Tibial nerve (tissue), 4 donors: ENCODE measurements around the gene PIEZO2. TPM values are rescaled to one million over a fixed set of nuclear protein-coding genes. Genes with fewer than 3 reads are reported as not detected.

Experiments
- DNase-seq, 2 donors: peaks; one replicate each; pipeline ENCODE4 v3.0.0-alpha.2; 2019; ENCODE audit warnings: low spot score in 2 of 2
- H3K27ac ChIP-seq, 4 donors: fragments of 200-600 bp; sonication (generic) in 3 of 4; one replicate each; pipeline ENCODE4 v1.5.1; 2017 to 2019; ENCODE audit warnings: mild to moderate bottlenecking in 1 of 4
- H3K27me3 ChIP-seq, 2 donors: fragments of 200-600 bp; sonication (generic) in 1 of 2; one replicate each; pipeline versions ENCODE4 v1.5.1 to v1.6.0; 2017 to 2019
- H3K36me3 ChIP-seq, 3 donors: fragments of 200-600 bp; sonication (generic); one replicate each; pipeline ENCODE4 v1.5.1; 2018 to 2019
- H3K4me1 ChIP-seq, 4 donors: fragments of 200-600 bp; sonication (generic) in 3 of 4; one replicate each; pipeline ENCODE4 v1.5.1; 2017 to 2019
- H3K4me3 ChIP-seq, 4 donors: fragments of 200-600 bp; sonication (generic) in 3 of 4; one replicate each; pipeline ENCODE4 v1.5.1; 2017 to 2019; ENCODE audit warnings: mild to moderate bottlenecking in 1 of 4, moderate library complexity in 1 of 4
- H3K9me3 ChIP-seq, 4 donors: fragments of 200-600 bp; sonication (generic) in 3 of 4; one replicate each; pipeline ENCODE4 v1.5.1; 2017 to 2019
- CTCF ChIP-seq, 5 experiments: fragments of 200-600 bp in 3 of 5; fragments of 450-650 bp in 2 of 5; sonication (generic) in 3 of 5; IDR thresholded peaks; one replicate each; pipeline ENCODE4 v1.5.1; 2016 to 2019; ENCODE audit warnings: antibody characterized with exemption in 5 of 5, mild to moderate bottlenecking in 3 of 5, moderate library complexity in 2 of 5
- EP300 ChIP-seq, 2 donors: sonication (generic); formaldehyde crosslinking; IDR thresholded peaks; one replicate each; pipeline ENCODE4 v1.6.1; 2017; ENCODE audit warnings: antibody characterized with exemption in 2 of 2, mild to moderate bottlenecking in 1 of 2
- POLR2A ChIP-seq, 2 donors: fragments of 450-650 bp; IDR thresholded peaks; one replicate each; pipeline ENCODE4 v1.6.1; 2017; ENCODE audit warnings: antibody characterized with exemption in 2 of 2, mild to moderate bottlenecking in 2 of 2, moderate library complexity in 2 of 2
- WGBS, 2 donors: methylation state at CpG; one replicate each; pipeline ENCODE4 v1.1.5; 2018; 5-methylcytosine and 5-hydroxymethylcytosine counted together
- total RNA-seq, 4 donors: library from RNA; depleted of rRNA; stranded (reverse); fragments of >200 nt; gene quantifications; one replicate each; pipeline ENCODE4 v1.1.0, GENCODE V29; 2016

Gene PIEZO2
- total RNA-seq, 4 donors from 2014 or later, result 17.0 to 27.7 (median 22.3) TPM

GRCh38 chr18:10752382-10752781 lies 397.0 kb downstream of the PIEZO2 start:
- DNase-seq, result no peak
- no peak overlapping the region for H3K27ac ChIP-seq
- H3K4me1 ChIP-seq, result peaks cover 0 to 14% (median 0%) of the 10 kb centered on the region in 4 donors
- H3K27me3 ChIP-seq, result no peaks in the 10 kb centered on the region
- peaks cover 0 to 18% (median 0%) of the 10 kb centered on the region in 3 donors for H3K36me3 ChIP-seq
- no peaks in the 10 kb centered on the region for H3K9me3 ChIP-seq
- 73 to 85% methylated on average over 8 of the region's 8 CpGs for WGBS, 2 donors
- no peak overlapping the region for H3K4me3 ChIP-seq
- no peak for TF ChIP-seq CTCF (IDR thresholded peaks at IDR 0.05)
- no peak for TF ChIP-seq EP300 (IDR thresholded peaks at IDR 0.05)
- no peak for TF ChIP-seq POLR2A (IDR thresholded peaks at IDR 0.05)

- no peak for DNase-seq
- H3K27me3 ChIP-seq, result no peaks in the 10 kb centered on the region
- 60 to 61% methylated on average over 8 of the region's 8 CpGs for WGBS, 2 donors
Observed at GRCh38 chr18:10751653-10752052, 397.7 kb downstream of the PIEZO2 start.

GRCh38 chr18:10750191-10751035 lies 399.0 kb downstream of the PIEZO2 start:
- WGBS, 2 donors, result 44 to 52% methylated on average over 5 of the region's 5 CpGs
- no peaks in the 10 kb centered on the region for H3K27me3 ChIP-seq
- DNase-seq, result no peak
- H3K9me3 ChIP-seq, result no peaks in the 10 kb centered on the region
- TF ChIP-seq CTCF (IDR thresholded peaks at IDR 0.05) (no peak), EP300 (IDR thresholded peaks at IDR 0.05) (no peak), POLR2A (IDR thresholded peaks at IDR 0.05) (no peak)
- peaks cover 0 to 8% (median 0%) of the 10 kb centered on the region in 3 donors for H3K36me3 ChIP-seq
- H3K4me1 ChIP-seq, result peaks cover 0 to 14% (median 0%) of the 10 kb centered on the region in 4 donors
- H3K4me3 ChIP-seq, result no peak overlapping the region
- H3K27ac ChIP-seq, result no peak overlapping the region

More at GRCh38 chr18:10751653-10752052, 397.7 kb downstream of the PIEZO2 start:
- H3K4me3 ChIP-seq, result no peak overlapping the region
- H3K27ac ChIP-seq, result no peak overlapping the region
- no peak for TF ChIP-seq EP300 (IDR thresholded peaks at IDR 0.05)
- no peak for TF ChIP-seq POLR2A (IDR thresholded peaks at IDR 0.05)
- no peak for TF ChIP-seq CTCF (IDR thresholded peaks at IDR 0.05)
- peaks cover 0 to 14% (median 0%) of the 10 kb centered on the region in 4 donors for H3K4me1 ChIP-seq
- H3K9me3 ChIP-seq, result no peaks in the 10 kb centered on the region
- peaks cover 0 to 13% (median 0%) of the 10 kb centered on the region in 3 donors for H3K36me3 ChIP-seq

DNA sequence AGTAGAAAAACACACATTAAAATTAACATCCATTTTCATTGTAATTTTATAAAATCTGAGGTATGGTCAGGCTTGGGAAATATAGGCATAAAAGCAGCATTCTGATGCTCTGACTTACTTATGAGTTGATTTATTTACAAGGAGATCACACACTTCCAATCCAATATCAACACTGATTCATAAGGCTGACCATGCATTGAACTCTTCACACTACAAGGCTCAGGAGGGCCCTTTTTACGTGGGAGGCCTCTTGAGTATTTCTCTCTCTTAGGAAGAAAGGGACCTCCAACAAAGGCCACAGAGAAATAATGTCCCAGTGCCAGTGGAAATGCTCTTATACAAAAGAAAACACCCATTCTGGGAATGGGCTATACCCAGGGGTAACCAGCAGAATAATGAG lies 400.7 kb downstream of the PIEZO2 start:
- Histone ChIP-seq H3K4me1 (peaks cover 0 to 14% (median 0%) of the 10 kb centered on the region in 4 donors), H3K36me3 (peaks cover 0 to 7% (median 0%) of the 10 kb centered on the region in 3 donors), H3K4me3 (no peak overlapping the region), H3K9me3 (no peaks in the 10 kb centered on the region), H3K27ac (no peak overlapping the region), H3K27me3 (no peaks in the 10 kb centered on the region)
- no peak for DNase-seq
- 40 to 61% methylated on average over 1 of the region's 1 CpG for WGBS, 2 donors
- no peak for TF ChIP-seq EP300 (IDR thresholded peaks at IDR 0.05)
- no peak for TF ChIP-seq CTCF (IDR thresholded peaks at IDR 0.05)

DNA sequence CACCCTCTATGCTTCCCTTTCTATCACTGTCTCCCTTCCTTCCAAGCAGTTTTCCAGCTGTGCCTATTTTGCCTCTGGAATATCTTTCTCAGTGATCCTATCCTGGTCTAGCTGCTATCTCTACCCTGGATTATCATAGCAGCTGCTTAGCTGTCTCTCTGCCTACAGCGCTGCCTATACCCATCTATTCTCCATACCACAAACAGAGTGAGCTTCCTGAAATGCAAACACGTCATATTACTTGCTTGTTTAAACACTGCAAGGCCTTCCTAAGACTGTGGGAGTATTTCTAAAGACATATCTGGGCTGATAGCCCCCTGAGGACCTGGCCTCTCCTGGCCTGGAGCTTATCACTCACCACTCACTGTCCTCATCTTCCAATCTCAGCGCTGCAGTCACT lies 403.4 kb downstream of the PIEZO2 start:
- no peak for DNase-seq
- WGBS, 2 donors, result 79 to 89% methylated on average over 3 of the region's 3 CpGs
- Histone ChIP-seq H3K27ac (no peak overlapping the region), H3K4me3 (no peak overlapping the region), H3K27me3 (no peaks in the 10 kb centered on the region), H3K4me1 (peaks cover 0 to 11% (median 0%) of the 10 kb centered on the region in 4 donors), H3K9me3 (no peaks in the 10 kb centered on the region), H3K36me3 (peaks cover 0 to 7% (median 0%) of the 10 kb centered on the region in 3 donors)
- TF ChIP-seq EP300 (IDR thresholded peaks at IDR 0.05) (no peak), POLR2A (IDR thresholded peaks at IDR 0.05) (no peak), CTCF (IDR thresholded peaks at IDR 0.05) (no peak)
